ENCODE results near the gene MRPL12. TPM values are rescaled to one million over a fixed set of nuclear protein-coding genes. Genes with fewer than 3 reads are reported as not detected.

The MRPL12 gene
- total RNA-seq, 1 experiment from 2014 or later: 139 TPM

DNA sequence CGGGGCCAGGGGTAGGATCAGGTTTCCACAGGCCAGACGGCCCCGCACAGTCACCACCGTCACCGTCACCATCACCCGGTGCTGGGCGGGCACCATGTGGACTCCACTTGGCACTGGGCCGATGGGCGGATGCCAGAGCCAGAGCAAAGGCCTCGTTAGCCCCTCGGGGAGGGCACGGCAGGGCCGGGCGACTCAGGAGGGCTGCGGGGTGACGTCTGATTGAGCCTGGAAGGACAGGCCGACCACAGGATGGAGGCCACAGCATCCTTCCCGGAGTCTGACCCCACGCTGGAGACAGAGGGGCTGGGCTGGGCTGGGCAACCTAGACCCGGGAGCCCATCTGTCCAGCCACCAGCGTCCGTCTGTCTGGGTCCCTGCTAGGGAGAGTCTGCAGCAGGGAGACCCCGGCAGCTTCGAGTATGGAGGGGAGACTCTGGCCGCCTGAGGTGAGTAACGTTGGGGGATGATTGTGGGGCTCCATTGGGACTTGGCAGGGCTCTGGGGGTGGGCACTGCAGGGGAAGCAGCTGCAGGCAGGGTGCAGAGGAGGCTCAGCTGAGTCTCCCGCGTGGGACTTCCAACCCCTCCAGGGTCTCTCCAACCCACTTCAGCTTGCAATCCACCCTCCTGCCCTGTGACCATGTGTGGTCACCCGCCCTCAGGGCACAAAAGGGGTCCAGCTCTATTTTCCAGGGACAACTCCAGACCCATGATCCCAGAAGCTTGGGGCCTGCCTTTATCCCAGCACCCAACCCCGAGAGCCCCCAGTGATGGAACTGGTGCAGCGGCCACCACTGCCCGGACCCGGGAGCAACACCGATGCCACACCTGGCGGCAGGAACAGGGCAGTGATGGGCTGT is 31.5 kb downstream of the MRPL12 start:
- no peaks in the 10 kb centered on the region for H3K27me3 Mint-ChIP-seq (ENCODE audit: low read depth)
- H3K27ac Mint-ChIP-seq: no peak overlapping the region
- POLR2A ChIA-PET: no interaction called here
- TF ChIP-seq RORB (CRISPR knock-in tag; IDR thresholded peaks at IDR 0.05) (no peak), ZNF219 (CRISPR knock-in tag; IDR thresholded peaks at IDR 0.05; ENCODE audit: borderline replicate concordance) (no peak), ESRRA (CRISPR knock-in tag; IDR thresholded peaks at IDR 0.05; ENCODE audit: borderline replicate concordance) (no peak), ZNF423 (CRISPR knock-in tag; IDR thresholded peaks at IDR 0.05) (no peak), NR1H2 (CRISPR knock-in tag; IDR thresholded peaks at IDR 0.05) (no peak), TEAD1 (CRISPR knock-in tag; IDR thresholded peaks at IDR 0.05) (no peak), ZNF138 (CRISPR knock-in tag; conservative IDR thresholded peaks at IDR 0.05) (no peak), NR3C1 (CRISPR knock-in tag; conservative IDR thresholded peaks at IDR 0.05; ENCODE audit: low read depth) (no peak), ZBTB21 (CRISPR knock-in tag; IDR thresholded peaks at IDR 0.05; ENCODE audit: borderline replicate concordance) (no peak), PRRX2 (CRISPR knock-in tag; IDR thresholded peaks at IDR 0.05) (no peak), OVOL2 (CRISPR knock-in tag; IDR thresholded peaks at IDR 0.05; ENCODE audit: borderline replicate concordance) (no peak), GTF2I (CRISPR knock-in tag; conservative IDR thresholded peaks at IDR 0.05) (no peak), ETV6 (CRISPR knock-in tag; IDR thresholded peaks at IDR 0.05) (no peak), TCF7 (CRISPR knock-in tag; IDR thresholded peaks at IDR 0.05; ENCODE audit: low read depth) (no peak), FOXK1 (CRISPR knock-in tag; IDR thresholded peaks at IDR 0.05) (no peak)
- TF ChIP-seq, protein P1, sequence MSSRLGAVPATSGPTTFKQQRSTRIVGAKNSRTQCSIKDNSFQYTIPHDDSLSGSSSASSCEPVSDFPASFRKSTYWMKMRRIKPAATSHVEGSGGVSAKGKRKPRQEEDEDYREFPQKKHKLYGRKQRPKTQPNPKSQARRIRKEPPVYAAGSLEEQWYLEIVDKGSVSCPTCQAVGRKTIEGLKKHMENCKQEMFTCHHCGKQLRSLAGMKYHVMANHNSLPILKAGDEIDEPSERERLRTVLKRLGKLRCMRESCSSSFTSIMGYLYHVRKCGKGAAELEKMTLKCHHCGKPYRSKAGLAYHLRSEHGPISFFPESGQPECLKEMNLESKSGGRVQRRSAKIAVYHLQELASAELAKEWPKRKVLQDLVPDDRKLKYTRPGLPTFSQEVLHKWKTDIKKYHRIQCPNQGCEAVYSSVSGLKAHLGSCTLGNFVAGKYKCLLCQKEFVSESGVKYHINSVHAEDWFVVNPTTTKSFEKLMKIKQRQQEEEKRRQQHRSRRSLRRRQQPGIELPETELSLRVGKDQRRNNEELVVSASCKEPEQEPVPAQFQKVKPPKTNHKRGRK (CRISPR knock-in tag; IDR thresholded peaks at IDR 0.05; ENCODE audit: borderline replicate concordance): no peak
- TF ChIP-seq, protein P2, sequence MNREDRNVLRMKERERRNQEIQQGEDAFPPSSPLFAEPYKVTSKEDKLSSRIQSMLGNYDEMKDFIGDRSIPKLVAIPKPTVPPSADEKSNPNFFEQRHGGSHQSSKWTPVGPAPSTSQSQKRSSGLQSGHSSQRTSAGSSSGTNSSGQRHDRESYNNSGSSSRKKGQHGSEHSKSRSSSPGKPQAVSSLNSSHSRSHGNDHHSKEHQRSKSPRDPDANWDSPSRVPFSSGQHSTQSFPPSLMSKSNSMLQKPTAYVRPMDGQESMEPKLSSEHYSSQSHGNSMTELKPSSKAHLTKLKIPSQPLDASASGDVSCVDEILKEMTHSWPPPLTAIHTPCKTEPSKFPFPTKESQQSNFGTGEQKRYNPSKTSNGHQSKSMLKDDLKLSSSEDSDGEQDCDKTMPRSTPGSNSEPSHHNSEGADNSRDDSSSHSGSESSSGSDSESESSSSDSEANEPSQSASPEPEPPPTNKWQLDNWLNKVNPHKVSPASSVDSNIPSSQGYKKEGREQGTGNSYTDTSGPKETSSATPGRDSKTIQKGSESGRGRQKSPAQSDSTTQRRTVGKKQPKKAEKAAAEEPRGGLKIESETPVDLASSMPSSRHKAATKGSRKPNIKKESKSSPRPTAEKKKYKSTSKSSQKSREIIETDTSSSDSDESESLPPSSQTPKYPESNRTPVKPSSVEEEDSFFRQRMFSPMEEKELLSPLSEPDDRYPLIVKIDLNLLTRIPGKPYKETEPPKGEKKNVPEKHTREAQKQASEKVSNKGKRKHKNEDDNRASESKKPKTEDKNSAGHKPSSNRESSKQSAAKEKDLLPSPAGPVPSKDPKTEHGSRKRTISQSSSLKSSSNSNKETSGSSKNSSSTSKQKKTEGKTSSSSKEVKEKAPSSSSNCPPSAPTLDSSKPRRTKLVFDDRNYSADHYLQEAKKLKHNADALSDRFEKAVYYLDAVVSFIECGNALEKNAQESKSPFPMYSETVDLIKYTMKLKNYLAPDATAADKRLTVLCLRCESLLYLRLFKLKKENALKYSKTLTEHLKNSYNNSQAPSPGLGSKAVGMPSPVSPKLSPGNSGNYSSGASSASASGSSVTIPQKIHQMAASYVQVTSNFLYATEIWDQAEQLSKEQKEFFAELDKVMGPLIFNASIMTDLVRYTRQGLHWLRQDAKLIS (CRISPR knock-in tag; IDR thresholded peaks at IDR 0.05; ENCODE audit: borderline replicate concordance): no peak
- TF ChIP-seq, protein P3, sequence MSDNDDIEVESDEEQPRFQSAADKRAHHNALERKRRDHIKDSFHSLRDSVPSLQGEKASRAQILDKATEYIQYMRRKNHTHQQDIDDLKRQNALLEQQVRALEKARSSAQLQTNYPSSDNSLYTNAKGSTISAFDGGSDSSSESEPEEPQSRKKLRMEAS (CRISPR knock-in tag; IDR thresholded peaks at IDR 0.05): no peak
- TF ChIP-seq, protein P4, sequence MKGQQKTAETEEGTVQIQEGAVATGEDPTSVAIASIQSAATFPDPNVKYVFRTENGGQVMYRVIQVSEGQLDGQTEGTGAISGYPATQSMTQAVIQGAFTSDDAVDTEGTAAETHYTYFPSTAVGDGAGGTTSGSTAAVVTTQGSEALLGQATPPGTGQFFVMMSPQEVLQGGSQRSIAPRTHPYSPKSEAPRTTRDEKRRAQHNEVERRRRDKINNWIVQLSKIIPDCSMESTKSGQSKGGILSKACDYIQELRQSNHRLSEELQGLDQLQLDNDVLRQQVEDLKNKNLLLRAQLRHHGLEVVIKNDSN (CRISPR knock-in tag; IDR thresholded peaks at IDR 0.05): no peak
- DNase-seq (ENCODE audit: low spot score) (no peak), ATAC-seq (no peak)
- H3K9me3 Mint-ChIP-seq: no peaks in the 10 kb centered on the region
- H3K36me3 Mint-ChIP-seq: no peaks in the 10 kb centered on the region
- peaks cover 24% of the 10 kb centered on the region for H3K4me1 Mint-ChIP-seq
- CTCF ChIA-PET: interaction anchor here (0.6 to 1.4 kb wide), 8 partner anchors 41 to 249 kb away, joined by 3 to 7 read pairs (median 4); no protein-coding TSS in a partner anchor
- no peak overlapping the region for H3K4me3 Mint-ChIP-seq

Data from WTC11 (cell line).